GM18498 (cell line): Measurements from ENCODE around the gene EPN1.
"Not testable (repeated sequence)": the region's sequence is repeated elsewhere in the genome, so short reads cannot be mapped to it uniquely, and the experiment has no call there.

Source experiments
- ATAC-seq: cut with Tn5 transposase; IDR thresholded peaks from one replicate; pipeline ENCODE4 v1.9.1; 2021; ENCODE audit warnings: mild to moderate bottlenecking, moderate library complexity; ENCODE audit not compliant: unreplicated experiment

Gene EPN1

DNA sequence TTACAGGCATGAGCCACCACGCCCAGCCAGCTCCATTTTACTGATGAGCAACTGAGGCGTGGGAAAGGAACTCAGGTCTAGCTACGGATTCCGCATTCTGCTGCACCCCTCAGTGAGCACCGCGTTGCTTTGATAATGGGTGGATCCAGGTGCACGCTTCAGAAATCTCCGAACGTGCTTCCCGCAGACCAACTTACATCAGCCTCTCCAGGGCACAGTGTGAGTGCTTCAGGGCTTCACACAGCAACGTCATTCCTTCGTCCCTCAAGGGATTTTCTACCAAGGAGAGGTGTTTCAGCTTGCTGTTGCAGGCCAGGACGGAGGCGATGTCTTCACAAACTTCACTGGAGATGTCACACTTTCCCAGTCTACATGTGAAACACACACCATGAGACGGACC lies 41.5 kb downstream of the EPN1 start:
- no peak for ATAC-seq

DNA sequence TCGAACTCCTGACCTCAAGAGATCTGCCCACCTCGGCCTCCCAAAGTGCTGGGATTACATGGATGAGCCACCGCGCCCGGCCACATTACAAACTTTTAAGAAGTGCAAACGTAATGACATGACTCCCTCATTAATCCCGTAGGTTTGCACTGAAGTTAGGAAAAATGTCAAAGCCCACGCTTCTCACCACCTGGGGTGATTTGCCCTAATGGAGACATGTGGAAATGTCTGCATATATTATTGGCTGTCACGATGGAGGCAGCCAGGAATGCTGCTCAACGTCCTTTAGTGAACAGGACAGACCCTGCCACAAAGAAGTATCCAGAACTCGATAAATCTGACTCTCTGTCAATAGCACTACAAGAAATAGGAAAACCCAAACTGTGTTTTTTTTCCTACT lies 42.2 kb downstream of the EPN1 start:
- ATAC-seq: no peak

DNA sequence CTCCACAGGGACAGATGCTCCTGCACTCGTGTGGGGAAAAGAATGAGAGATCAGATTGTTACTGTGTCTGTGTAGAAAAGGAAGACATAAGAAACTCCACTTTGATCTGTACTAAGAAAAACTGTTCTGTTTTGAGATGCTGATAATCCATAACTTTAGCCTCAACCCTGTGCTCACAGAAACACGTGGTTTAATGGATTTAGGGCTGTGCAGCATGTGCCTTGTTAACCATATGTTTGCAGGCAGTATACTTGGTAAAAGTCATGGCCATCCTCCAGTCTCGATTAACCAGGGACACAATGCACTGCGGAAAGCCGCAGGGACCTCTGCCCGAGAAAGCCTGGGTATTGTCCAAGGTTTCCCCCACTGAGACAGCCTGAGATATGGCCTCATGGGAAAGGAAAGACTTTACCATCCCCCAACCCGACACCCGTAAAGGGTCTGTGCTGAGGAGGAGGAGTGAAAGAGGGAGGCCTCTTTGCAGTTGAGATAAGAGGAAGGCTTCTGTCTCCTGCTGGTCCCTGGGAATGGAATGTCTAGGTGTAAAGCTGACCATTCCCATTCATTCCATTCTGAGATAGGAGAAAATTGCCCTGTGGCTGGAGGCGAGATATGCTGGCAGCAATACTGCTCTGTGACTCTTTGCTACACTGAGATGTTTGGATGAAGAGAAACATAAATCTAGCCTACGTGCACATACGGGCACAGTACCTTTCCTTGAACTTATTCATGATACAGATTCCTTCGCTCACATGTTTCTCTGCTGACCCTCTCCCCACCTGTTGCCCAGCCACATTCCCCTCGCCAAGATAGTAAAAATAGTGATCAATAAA lies 43.1 kb downstream of the EPN1 start:
- not testable (repeated sequence) for ATAC-seq

DNA sequence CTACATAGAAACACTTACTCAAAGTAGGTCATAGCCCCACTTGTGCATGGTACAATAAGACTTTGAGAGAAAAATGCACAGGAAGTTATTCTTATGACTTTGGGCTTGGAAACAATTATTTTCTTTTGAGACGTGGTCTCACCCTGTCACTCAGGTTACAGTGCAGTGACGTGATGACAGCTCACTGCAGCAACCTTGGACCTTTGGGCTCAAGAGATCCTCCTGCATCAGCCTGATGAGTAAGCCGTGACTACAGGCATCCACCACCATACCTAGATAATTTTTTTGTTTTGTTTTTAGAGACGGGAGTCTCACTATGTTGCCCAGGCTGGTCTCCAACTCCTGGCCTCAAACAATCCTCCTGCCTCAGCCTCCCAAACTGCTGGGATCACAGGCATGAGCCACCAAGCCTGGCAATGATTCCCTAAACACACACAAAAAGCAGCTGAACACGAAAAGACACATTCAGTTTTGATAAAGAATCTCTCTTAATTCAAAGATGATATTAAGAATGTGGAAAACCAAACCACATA lies 45.3 kb downstream of the EPN1 start:
- ATAC-seq: no peak

DNA sequence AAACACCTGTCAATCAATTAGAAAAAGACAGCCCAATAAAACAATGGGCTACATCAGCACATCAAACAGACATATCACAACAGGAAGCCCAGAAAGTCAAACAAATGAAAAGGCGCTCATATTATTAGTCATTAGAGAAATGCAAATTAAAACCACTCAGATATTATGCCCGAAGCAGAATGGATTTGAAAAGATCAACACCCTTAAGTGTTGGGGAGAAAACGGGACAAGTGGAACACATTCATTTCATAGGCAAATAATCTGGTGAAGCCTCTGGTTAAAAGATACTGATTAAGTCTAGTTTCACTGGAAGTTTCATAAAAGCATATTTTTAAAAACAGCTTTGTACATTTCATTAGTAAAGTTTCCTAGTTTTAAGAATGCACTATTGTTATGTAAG lies 45.8 kb downstream of the EPN1 start:
- no peak for ATAC-seq

DNA sequence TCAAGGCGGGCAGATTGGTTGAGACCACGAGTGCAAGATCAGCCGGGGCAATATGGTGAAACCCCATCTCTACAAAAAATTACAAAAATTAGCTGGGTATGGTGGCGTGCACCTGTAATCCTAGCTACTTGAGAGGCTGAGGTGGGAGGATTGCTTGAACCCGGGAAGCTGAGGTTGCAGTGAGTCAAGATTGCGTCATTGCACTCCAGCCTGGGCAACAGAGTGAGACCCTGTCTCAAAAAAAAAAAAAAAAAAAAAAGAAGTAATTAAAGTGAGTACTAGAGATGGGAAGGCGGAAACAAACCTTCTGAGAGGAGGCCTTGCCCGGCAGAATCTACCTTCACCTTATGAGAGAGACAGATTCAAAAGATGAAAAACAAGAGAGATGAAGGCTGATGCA lies 48.5 kb downstream of the EPN1 start:
- ATAC-seq: no peak

DNA sequence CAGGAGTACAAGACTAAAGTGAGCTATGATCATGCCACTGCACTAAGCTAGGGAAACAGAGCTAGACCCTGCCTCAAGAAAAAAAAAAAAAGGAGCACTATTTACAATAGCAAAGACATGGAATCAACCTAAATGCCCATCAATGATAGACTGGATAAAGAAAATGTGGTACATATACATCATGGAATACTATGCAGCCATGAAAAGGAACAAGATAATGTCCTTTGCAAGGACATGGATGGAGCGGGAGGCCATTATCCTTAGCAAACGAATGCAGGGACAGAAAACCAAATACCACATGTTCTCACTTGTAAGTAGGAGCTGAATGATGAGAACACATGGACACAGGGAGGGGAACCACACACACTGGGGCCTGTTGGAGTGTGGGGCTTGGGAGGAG lies 55.4 kb downstream of the EPN1 start:
- ATAC-seq: not testable (repeated sequence)

DNA sequence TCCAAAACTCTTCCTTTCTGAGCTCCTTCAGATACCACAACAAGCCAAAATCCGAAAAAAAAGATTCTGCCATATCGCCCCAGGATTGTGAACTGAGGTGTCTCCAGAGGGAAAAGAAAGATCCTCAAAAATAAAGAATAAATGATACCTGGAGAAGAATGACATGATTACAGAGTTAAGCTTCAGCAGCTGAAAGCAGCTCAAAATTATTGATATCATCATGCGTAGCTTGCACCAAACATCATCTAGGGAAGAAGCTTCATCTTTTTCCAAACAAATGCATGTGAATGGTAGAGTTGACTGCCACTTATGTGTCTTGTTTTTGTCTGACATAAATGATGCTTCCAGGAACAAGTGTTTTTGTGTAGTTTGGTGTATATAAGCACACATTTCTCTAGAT lies 63.3 kb downstream of the EPN1 start, which contains the start of gene NLRP9:
Gene NLRP9, minus strand, starts transcription at position 101 of the 400 bp plus-strand sequence. Its CDS starts 28 bp downstream, at position 73.
- ATAC-seq: no peak

DNA sequence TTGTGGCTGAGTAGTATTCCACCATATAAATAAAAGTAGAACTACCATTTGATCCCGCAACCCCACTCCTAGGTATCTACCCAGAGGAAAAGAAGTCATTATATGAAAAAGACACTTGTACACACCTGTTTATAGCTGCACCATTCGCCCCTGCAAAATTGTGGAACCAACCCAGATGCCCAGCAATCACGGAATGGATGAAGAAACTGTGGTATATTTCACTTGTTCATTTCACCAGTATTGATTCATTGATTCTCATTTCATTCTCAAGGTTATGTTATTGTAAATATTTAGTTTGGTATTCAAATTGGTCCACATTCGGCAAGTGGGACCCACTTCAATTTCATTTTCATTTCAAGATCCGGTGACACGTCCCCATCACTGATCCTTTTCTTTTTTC lies 75.7 kb downstream of the EPN1 start:
- no peak for ATAC-seq

DNA sequence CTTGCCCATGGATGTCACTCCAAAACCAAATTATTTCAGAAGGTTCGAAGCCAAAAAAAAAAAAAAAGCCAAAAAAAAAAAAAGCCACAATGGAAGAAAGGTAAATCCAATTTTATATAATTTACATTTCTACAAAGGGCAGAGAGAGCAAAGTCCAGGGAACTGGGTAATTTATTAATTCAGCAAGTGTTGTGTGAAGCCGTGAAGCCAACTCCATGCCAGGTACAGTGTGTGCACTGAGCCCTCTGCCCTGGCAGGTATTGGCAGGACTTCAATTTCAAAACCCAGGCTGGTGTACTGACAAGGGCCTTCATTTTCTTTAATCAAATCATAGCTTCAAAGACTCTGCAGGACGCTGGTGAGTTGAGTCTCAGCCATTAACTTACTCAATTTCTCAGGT lies 78.4 kb downstream of the EPN1 start:
- no peak for ATAC-seq

DNA sequence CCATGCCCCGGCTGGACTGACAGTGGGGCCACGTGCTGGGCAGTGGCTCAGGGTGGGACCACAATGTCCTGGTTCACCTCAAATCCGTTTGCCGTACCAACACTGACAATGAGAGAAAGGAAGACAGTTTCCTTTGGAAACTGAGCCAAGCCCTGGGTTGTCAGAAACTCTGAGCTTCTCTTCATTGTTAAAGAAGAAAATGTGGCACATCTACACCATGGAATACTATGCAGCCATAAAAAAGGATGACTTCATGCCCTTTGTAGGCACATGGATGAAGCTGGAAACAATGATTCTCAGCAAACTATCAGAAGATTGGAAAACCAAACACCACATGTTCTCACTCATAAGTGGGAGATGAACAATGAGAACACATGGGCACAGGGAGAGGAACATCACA lies 81.8 kb downstream of the EPN1 start:
- ATAC-seq: not testable (repeated sequence)

DNA sequence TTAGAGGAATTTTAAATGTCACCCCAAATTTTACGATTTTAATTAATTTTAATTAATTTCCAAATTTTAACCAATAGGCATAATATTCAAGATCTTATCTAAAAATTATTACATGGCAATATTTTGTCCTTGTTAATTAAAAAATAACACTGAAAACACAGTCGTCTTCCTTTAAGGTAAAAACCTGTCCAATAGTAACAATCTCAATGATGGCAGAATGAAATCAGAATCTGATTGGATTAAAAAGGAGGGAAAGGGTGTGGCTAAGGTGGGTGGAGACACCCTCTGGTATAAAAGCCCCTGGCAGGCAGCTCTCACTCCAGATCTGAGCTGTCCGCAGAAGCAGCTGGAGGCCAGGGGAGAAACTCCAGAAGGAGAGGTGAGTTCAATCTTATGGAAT lies 83.8 kb downstream of the EPN1 start, which contains the start of gene RFPL4A:
Gene RFPL4A, plus strand, starts transcription at position 301 of the 400 bp plus-strand sequence. CDS start 2,704 bp downstream, outside the sequence.
- not testable (repeated sequence) for ATAC-seq
